Measurements from ENCODE around the gene CSRP1.
"Not testable (repeated sequence)": the region's sequence is repeated elsewhere in the genome, so short reads cannot be mapped to it uniquely, and the experiment has no call there.

The CSRP1 gene

DNA sequence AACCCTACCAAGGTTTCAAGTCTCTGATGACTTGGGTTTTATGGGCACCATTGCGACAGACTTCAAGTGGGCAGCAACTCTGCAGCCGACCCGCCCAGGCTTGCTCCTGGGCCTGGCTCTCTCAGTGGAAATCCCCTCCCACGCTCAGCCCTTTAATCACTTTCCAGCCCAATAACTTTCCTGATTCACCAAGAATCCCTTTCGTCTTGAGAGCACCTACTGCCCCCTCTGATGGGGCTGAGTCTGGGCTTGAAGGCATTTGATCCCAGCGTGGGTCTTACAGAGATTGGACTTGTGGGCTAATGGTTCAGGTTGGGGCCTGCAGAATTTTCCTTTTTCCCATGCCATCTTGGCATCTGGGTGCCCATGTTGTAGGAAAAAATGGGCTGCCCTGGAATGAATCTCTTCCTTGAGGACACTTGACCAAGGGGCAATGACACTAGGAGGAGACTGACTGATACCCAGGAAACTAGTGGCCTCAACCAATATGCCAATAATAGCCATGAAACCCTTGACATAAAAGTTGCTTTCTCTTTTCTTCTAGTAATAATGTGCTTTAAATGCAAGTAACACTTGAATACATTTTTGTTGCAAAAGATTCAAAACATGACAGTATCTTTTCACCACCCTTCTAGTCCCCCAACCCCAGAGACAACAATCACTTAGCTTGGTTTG lies 30.1 kb downstream of the CSRP1 start:
- no peak for DNase-seq (ENCODE audit: low read depth)

DNA sequence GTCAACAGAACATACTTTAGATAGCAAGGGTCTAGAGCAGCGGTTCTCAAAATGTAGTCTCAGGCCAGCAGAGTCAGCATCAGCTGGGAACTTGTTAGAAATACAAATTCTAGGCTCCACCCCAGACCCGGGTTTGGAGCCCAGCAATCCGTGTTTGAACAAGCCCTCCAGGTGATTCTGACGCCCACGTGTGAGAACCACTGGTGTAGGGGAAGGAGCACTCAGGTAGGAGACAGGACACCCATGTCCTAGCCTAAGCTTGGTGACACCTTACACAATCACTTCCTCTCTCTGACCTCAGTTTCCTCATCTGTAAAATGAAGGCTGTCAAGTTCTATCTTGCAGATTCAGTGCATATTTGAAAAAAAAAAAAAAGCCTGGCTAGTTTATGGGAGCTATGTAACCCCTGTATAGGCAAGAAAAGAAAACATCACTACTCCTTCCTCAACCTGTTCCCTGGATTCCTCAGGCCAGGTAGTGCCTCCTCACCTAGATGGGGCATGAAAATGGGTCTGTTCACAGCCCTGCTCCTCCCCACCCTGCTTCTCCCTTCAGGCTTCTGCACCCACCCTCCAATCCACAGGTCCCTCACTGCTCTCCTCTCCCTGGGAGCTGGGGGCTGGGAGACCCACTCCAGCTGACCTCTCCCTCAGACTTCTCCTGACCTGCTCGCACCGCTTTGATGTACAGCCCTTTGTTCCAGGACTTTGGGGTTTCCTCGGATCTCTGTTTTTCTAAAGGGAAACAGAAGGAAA lies 30.8 kb downstream of the CSRP1 start:
- DNase-seq (ENCODE audit: low read depth): no peak

DNA sequence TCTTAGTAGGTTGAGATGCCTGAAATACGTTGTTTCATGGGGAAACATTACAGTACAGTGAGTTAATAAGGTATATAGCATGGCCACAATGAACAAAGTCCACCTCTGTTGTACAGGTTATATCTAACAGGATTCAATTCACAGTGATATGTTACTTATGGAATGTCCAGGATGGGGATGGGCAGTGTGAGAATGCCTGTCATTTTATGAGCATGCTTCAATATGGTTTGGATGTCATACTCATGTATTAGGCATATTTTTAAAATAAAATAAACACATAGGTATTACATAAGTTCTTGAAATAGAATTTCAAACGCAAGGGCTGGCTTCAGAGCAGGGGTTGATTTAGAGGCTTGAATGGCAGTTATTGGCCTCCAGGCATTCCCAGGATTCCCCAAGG lies 31.8 kb downstream of the CSRP1 start:
- no peak for DNase-seq (ENCODE audit: low read depth)

DNA sequence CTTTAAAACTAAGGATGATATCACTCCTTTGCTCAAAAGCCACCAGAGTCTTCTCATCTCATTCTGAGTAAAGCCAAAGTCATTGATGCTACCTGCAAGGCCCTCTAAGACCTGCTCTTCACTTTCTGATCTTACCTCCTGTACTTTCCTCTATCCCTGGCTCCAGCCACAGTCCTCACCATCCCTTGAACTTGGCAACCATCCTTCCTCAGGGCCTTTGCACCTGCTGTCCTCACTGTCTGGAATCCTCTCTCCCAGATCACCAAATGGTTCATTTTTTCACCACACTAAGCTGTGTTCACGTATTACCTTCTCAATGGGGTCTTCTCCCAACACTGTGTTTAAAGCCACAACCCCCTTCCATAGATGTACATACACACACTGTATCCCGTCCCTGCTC lies 33.6 kb downstream of the CSRP1 start:
- DNase-seq (ENCODE audit: low read depth): no peak

DNA sequence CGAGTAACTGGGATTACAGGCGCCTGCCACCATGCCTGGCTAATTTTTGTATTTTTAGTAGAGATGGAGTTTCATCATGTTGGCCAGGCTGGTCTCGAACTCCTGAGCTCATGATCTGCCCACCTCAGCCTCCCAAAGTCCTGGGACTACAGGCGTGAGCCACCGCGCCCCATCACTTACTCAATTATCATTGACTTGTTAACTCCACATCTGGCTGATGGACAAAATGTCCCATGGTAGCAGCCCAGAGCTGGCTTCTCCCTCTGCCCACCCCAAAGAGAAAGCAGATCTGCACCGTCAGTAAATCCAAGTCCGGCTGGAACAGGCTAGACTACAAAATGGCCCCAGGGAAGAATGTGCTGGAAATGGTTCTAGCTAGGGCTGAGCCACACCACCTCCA lies 34.6 kb downstream of the CSRP1 start:
- DNase-seq (ENCODE audit: low read depth): not testable (repeated sequence)

DNA sequence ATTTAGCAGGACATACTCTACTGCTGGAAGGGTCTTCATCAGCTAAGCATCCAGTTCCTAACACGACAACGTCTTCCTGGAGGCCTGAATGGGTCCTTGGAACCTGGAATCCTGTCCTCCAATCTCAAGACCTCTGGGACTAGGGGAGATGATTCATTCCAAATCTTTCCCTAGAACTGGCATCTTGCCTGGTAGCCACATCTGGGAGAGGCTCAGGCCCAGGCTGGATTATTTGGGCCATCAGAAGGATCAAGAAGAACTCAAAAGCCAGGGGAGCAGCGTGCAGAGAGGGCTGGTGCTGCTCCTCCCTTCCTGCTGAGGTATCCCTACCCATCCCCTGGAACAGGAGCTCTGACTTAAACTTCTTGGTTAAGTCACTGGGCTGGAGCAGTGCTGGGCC lies 35.2 kb downstream of the CSRP1 start:
- DNase-seq (ENCODE audit: low read depth): no peak

DNA sequence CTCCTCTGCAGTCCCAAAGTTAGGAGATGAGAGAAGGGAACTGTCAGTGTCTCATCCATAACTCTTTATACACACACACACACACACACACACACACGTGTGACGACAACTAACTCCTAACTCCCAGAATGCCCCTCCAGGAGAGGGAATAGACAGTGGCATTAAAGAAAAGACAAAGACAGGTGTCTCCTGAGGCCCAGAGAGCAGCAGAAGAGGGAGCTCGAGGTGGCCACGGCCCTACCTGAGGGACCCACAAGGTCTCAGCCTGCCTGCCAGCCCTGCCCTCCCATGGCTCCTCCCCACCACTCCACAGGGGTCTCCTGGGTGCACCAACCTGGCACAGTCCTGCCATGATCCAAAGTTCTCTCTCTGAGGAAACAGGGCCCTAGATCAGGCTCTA lies 36.3 kb downstream of the CSRP1 start:
- DNase-seq (ENCODE audit: low read depth): no peak

DNA sequence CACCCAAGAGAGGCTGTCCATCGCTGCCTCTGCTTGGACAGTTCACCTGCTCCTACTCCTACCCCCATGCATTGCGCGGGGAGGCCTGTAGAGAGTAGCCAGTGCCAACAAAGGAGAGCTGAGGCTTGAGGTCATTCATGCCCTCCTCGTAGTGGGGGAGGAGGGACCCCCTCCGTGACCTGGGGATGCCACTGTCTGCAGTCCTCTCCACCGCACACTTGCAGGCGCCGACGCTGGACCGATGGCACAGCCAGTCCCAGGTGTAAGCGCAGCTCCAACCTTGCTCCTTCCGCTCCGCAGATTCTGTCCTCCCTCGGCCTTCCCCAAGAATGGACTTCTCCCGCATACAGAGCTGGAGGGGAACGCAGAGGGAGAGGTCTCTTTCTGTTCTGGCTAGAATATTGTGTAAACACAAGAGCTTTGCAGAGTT lies 37.3 kb downstream of the CSRP1 start:
- DNase-seq (ENCODE audit: low read depth): no peak

DNA sequence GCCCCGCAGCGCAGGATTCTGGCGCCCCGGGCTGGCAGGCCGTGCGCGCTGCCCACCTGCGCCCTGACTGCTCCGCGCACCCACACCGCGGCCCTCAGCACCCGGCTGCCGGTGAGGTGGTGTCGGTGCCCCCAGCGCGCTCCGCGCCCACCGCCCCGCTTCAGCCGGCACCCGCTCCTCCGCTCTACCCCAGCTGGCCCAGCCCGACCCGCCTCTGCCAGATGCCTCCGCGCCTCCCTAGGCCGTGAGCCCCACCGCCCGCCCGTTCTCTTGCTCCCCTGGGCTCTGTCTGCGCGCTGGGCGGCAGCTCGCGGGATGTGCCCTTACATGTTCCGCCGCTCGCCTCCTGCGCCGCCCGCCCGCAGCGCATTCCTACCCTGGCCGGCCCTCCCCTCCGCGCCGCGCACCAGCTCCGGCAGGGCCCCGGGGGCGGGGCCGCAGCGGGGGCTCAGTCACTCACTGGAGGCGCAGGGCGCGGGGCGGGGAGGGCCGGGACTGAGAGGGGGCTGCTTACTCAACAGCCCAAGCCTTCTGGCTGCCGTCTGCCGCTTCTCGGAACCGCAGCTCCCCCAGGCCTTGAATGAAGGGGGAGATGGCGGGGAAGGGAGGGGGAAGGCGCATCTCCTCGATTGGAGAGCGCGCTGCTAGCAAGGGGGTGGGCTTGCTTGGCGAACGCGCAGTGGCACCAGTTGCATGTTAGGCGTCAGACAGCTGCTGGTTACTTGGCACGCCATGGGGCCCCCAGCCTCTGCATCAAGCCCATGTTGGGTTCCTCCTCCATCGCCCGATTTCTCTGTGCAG lies 37.9 kb downstream of the CSRP1 start, which contains the start of gene PHLDA3:
Gene PHLDA3 (minus strand): TSS at position 345 of the 801 bp plus-strand sequence. CDS start 402 bp downstream, outside the sequence.
- no peak for DNase-seq (ENCODE audit: low read depth)

DNA sequence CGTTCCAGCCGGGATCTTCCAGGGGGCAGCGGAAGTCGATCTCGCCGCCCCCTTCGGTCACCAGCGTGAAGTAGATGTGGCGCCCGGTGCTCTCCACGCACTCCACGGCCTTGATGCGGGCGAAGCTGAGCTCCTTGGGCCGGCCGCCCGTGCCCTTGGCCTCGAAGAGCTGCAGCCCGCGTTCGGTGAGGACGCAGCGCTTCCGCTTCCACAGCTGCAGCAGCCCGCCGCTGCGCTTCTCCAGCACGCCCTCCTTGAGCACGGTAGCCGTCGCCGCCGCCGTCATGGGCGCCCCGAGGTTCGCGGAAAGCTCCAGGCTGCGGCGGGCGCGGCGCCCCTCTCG lies 38.5 kb downstream of the CSRP1 start:
- no peak for DNase-seq (ENCODE audit: low read depth)

DNA sequence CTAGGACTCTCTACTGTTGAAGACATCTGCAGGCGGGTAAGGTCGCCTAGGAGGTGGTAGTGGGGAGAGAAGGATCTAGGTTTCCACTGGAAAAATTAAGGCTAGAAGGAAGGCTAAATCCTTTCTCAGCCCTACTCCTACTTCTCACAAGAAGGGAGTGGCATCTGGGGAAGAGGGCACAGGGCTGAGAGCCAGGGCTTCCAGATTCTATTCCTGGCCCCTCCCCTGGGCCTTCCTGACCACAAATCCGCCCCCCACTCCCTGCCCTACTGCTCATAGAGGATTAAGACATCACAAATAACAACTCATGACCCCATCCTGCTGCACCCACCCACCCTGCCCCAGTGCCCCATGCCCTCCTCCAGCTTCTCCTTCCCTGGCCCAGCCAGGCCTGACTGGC lies 40.4 kb downstream of the CSRP1 start:
- no peak for DNase-seq (ENCODE audit: low read depth)

DNA sequence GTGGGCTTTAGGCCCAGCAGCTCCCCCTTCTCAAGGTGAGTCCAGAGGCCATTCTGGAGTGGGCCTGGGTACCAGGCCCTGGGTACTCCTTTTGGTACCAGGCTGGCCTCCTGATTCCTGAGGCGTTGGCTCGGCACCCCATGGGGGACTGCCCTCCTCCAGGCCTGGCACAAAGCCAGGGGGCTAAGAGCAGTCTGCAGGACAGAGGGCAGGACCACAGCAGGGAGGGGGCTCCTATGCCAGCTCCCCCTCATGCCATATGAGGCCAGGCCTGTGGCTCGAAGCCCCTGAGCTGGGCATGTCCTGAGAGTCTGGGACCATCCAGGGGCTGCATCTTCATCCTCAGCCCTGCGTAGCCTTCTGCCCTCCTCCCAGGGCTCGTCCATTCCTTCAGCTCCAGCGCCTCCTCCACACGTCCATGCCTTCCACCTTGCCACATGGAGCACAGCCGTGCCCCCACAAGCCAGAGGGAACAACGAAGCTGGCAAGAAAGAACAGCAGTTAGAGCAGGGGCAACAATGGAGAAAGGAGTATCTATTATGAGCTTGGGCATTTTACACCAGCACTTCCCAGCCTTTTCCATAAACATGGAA lies 41.1 kb downstream of the CSRP1 start:
- DNase-seq (ENCODE audit: low read depth): no peak

DNA sequence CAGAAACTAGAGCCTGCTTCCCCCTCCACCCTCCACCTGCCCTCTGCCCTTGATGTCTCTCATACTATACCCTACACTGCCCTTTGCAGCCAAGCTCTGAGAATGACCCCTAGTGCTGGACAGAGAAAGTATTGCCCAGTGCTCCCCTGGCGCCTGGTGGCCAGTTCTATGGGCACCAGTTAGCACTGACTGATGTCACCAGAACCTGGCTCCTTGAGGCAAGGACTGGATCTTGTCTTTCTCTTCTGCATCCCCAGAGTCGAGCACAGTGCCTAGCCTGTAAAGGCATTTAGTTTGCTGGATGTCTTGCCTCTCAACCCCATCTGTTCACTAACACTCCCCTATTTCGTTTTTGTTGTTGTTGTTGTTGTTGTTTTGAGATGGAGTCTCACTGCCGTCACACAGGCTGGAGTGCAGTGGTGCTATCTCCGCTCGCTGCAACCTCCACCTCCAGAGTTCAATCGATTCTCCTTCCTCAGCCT lies 43.8 kb downstream of the CSRP1 start:
- no peak for DNase-seq (ENCODE audit: low read depth)

DNA sequence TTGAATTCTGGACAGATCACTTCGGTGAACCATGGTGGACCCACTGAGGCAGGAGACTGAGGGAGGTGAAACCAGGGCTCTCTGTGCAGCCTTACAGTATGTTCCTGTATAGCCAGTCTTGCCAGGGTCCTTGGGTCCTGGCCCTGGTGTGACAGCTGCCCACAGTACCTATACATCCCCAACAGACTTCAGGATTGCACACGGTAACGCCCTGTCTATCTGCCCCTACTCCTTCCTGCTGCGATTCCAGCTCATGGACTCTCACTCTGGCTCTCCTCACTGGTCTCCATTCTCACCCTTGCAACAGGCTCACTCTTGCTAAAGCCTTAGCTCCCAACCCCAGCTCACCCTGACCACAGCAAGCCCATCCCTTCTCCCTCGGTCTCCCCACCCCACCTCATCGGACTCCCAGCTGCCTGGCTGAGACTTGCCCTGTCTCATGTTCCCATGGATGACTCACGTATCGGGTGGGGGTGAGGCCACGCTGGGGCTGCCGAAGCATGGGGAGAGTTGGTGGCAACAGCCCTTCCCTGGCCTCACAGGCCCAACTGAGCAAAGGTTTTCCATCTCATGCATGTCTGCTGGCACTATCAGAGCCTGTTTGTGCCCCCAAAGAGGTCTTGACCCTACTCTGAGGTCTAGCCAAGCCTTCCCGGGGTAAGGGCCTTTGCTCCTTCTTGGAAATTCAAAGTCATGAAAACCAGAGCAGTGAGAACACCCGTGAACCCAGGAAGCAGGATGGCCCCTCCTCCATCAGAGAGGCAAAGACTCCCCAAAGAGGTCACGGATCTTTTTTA lies 45.1 kb downstream of the CSRP1 start:
- peak; percentile 98 for DNase-seq (ENCODE audit: low read depth)

DNA sequence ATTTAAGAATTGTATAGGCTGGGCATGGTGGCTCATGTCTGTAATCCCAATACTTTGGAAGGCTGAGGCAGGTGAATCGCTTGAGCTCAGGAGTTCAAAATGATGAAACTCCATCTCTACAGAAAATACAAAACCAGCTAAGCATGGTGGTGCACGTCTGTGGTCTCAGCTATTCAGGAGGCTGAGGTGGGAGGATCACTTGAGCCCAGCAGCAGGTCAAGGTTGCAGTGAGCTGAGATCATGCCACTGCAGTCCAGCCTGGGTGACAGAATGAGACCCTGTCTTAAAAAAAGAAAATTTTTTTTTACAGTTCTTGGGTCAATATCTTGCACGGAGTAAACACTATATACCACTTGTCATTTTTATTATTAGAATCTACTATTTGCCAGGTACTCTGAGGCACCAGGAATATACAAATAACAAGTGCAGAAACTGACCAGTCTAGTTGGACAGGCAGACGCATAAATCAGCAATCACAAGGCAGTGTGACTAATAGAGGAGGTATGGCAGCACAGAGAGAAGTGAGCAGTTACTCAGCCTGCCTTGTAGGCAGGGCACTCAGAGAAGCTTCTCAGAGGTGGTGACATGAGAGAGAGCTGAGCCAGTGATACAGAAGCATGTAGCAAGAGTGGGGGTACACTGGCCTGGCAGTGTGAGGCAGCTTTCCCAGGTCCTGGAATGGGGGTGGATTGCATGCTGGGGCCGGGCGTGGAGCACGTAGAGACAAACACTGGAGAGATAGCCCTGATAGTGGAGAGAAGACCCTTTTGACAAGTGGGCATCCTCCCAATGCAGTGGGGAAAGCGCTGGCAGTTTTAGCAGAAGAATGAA lies 45.9 kb downstream of the CSRP1 start:
- DNase-seq (ENCODE audit: low read depth): peak; percentile 94

DNA sequence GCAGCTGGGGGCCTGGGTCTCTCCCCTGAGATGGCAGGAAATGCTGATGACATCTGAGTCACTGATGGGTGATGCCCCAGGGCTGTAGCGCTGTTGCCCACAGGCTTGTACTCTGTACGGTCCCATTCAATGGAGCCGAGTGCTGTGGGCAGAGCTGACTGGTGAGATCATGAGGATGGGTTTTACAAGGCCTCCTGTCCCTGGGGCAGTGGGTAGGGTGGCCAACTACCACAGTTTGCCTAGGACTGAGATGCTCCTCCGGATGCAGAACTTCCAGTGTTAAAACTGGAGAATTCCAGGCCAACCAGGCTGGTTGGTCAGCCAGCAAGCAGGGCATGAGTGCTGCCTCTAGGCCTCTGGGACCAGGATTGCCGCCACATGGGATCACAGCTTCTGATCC lies 47.1 kb downstream of the CSRP1 start:
- DNase-seq (ENCODE audit: low read depth): no peak

DNA sequence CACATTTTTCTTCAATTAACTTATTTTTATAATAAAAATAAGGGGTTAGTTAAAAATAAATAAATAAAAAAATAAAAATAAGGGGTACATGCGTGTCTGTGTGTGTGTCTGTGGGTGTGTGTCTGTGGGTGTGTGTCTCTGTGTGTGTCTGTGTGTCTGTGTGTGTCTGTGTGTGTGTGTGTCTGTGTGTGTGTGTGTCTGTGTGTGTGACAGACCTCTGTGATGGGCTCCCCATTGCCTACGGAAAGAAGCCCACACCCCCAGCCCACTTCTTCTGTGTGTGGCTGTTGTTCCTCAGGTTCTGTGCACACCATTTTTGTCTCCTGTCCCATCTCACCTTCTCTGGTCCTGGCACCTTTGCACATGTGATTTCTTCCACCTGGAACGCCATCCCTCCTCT lies 47.9 kb downstream of the CSRP1 start:
- no peak for DNase-seq (ENCODE audit: low read depth)

DNA sequence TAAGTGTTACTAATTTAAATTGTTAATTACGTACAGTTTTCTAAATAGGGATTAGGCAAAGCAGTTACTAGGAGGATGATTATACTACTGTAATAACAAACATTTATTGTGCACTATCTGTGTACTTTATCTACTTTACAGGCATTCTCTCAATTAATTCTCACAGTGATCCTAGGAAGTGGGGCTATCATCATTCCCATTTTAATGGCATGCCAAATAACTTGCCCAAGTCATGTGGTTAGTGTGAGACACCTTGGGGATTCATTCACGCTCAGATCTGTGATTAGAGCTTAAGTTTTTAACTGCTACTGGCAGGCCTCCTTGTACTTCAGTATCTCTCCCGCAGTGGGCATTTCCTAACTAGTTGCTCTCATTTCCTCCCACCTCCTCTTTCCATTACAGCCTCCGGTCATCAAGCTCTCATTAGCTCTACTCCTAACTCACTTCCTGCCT lies 49.4 kb downstream of the CSRP1 start:
- DNase-seq (ENCODE audit: low read depth): no peak

DNA sequence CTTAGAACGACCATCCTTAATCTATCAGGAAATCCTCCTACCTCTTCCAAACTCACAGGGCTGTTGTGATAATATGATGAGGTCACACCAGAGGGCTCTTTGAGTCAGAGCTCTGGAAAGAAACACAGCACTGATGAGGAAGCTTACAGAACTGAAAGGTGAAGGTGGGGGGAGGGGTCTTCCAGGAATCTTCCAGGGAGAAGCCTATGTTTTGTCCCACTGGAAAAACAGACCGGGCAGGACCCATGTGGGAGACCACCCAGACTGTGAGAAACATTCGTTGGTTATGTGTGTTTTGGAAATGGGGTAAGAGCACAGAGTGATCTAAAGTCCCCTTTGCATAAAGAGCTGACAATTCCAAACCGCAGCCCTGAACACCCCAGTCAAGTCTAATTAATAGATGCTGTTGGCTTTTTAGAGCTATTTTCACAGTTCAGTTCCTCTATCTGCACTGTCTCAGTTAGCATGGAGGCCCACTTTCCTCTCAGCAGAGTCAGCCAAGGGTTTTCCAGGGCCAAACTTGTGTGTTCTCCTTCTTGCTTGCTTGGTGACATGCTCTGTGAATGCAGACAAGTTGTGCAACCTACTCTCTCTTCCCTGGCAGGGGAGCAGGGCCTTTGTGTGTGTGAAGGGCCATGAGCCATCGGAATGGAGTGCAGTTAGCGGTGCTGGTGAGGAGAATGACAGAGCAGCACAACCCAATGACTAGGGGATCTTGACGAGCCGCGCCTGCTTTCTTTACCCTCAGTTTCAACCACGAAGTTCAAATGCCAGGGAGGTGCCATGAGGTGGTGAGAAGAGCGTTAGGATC lies 50.2 kb downstream of the CSRP1 start:
- DNase-seq (ENCODE audit: low read depth): peak; percentile 88

DNA sequence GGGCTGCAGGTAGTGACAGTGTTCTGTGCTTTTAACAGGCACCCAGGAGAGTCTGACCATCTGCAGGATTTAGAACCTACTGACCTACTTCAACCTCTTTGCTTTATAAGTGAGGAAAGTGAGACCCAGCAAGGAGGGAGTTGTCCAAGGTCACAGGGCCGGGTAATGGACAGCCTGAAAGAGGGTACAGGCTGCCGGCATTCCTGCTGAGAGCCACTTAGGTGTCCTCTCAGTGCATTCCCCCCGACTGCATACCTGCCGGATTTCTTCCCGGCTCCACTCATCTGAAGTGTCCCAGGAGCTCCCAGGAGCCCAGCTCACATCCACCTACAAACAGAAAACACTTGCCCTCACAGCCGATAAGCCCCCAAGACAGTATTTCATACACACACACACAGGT lies 51.8 kb downstream of the CSRP1 start:
- DNase-seq (ENCODE audit: low read depth): no peak

Data from non-pigmented ciliary epithelial cell (primary cell).